Type B pancreatic cell (in vitro differentiated cells): ENCODE measurements around the gene GPR75. TPM values are rescaled to one million over a fixed set of nuclear protein-coding genes. Genes with fewer than 3 reads are reported as not detected.

Experiments
- DNase-seq: peaks from one replicate; pipeline ENCODE4 v3.0.0; 2021; ENCODE audit warnings: mixed read lengths; ENCODE audit not compliant: unreplicated experiment; ENCODE audit errors: extremely low spot score
- H3K27ac Mint-ChIP-seq: 2 replicates; pipeline ENCODE4 v1.8.0; 2021; ENCODE audit warnings: mild to moderate bottlenecking, mixed read lengths
- H3K27me3 Mint-ChIP-seq: 2 replicates; pipeline ENCODE4 v1.8.0; 2021; ENCODE audit warnings: mixed read lengths
- H3K36me3 Mint-ChIP-seq: 2 replicates; pipeline ENCODE4 v1.8.0; 2021; ENCODE audit warnings: mixed read lengths
- H3K4me1 Mint-ChIP-seq: one replicate; pipeline ENCODE4 v1.8.0; 2021; ENCODE audit warnings: mixed read lengths; ENCODE audit not compliant: unreplicated experiment
- H3K4me3 Mint-ChIP-seq: 2 replicates; pipeline ENCODE4 v1.8.0; 2021; ENCODE audit warnings: mild to moderate bottlenecking, mixed read lengths
- H3K9me3 Mint-ChIP-seq: 2 replicates; pipeline ENCODE4 v1.8.0; 2021; ENCODE audit warnings: mixed read lengths
- CTCF ChIP-seq: fragments of 200-600 bp; sonication (generic); conservative IDR thresholded peaks from 2 replicates; pipeline ENCODE4 v1.5.0; 2021; ENCODE audit warnings: antibody characterized with exemption, mild to moderate bottlenecking
- total RNA-seq: library from RNA; stranded (reverse); gene quantifications from 2 replicates; pipeline ENCODE4 v1.2.1, GENCODE V29; 2021; ENCODE audit warnings: low replicate concordance

Gene GPR75
- total RNA-seq, 1 donor from 2014 or later = 4.1 TPM

GRCh38 chr2:53896864-53897263, 37.1 kb upstream of the GPR75 start:
- H3K36me3 Mint-ChIP-seq = peaks cover 49% of the 10 kb centered on the region
- no peak for DNase-seq
- H3K9me3 Mint-ChIP-seq = no peaks in the 10 kb centered on the region
- H3K27me3 Mint-ChIP-seq = no peaks in the 10 kb centered on the region
- H3K4me3 Mint-ChIP-seq = no peak overlapping the region
- H3K27ac Mint-ChIP-seq = peak overlapping the region; percentile 16
- no peak for TF ChIP-seq CTCF
- no peaks in the 10 kb centered on the region for H3K4me1 Mint-ChIP-seq

GRCh38 chr2:53886406-53887280, 26.9 kb upstream of the GPR75 start:
- Mint-ChIP-seq H3K4me3 (no peak overlapping the region), H3K27me3 (no peaks in the 10 kb centered on the region), H3K9me3 (no peaks in the 10 kb centered on the region), H3K27ac (no peak overlapping the region), H3K4me1 (no peaks in the 10 kb centered on the region), H3K36me3 (peaks cover 52% of the 10 kb centered on the region)
- TF ChIP-seq CTCF = no peak
- DNase-seq = no peak

- Mint-ChIP-seq H3K27ac (no peak overlapping the region), H3K4me3 (no peak overlapping the region), H3K4me1 (no peaks in the 10 kb centered on the region), H3K9me3 (no peaks in the 10 kb centered on the region), H3K36me3 (peaks cover 56% of the 10 kb centered on the region), H3K27me3 (no peaks in the 10 kb centered on the region)
- TF ChIP-seq CTCF = no peak
- no peak for DNase-seq
These were observed 25.1 kb upstream of the GPR75 start for GRCh38 chr2:53884883-53885282.

GRCh38 chr2:53881986-53882385, 22.2 kb upstream of the GPR75 start:
- DNase-seq = no peak
- Mint-ChIP-seq H3K27ac (no peak overlapping the region), H3K9me3 (no peaks in the 10 kb centered on the region), H3K4me3 (no peak overlapping the region), H3K36me3 (peaks cover 55% of the 10 kb centered on the region), H3K27me3 (no peaks in the 10 kb centered on the region), H3K4me1 (no peaks in the 10 kb centered on the region)
- no peak for TF ChIP-seq CTCF

- no peaks in the 10 kb centered on the region for H3K4me1 Mint-ChIP-seq
- H3K36me3 Mint-ChIP-seq = peaks cover 49% of the 10 kb centered on the region
- H3K27ac Mint-ChIP-seq = no peak overlapping the region
- H3K27me3 Mint-ChIP-seq = no peaks in the 10 kb centered on the region
- no peak for DNase-seq
- no peaks in the 10 kb centered on the region for H3K9me3 Mint-ChIP-seq
- no peak for TF ChIP-seq CTCF
- H3K4me3 Mint-ChIP-seq = no peak overlapping the region
These were observed 21.6 kb upstream of the GPR75 start for GRCh38 chr2:53881360-53881759.
